Astrocyte (in vitro differentiated cells and primary cell): Measurements from ENCODE around the gene CCDC68.

Experiments used
- EZH2 ChIP-seq: IDR thresholded peaks from 2 replicates; pipeline ENCODE4 v1.6.1; 2012; ENCODE audit warnings: mild to moderate bottlenecking, low read length, inconsistent platforms; ENCODE audit not compliant: insufficient read depth
- TF ChIP-seq, protein P1 (sequence below): IDR thresholded peaks from 2 replicates; pipeline ENCODE4 v1.5.1; 2011; ENCODE audit warnings: low read depth, mild to moderate bottlenecking, inconsistent platforms, low read length, moderate library complexity; ENCODE audit not compliant: insufficient read depth

DNA sequence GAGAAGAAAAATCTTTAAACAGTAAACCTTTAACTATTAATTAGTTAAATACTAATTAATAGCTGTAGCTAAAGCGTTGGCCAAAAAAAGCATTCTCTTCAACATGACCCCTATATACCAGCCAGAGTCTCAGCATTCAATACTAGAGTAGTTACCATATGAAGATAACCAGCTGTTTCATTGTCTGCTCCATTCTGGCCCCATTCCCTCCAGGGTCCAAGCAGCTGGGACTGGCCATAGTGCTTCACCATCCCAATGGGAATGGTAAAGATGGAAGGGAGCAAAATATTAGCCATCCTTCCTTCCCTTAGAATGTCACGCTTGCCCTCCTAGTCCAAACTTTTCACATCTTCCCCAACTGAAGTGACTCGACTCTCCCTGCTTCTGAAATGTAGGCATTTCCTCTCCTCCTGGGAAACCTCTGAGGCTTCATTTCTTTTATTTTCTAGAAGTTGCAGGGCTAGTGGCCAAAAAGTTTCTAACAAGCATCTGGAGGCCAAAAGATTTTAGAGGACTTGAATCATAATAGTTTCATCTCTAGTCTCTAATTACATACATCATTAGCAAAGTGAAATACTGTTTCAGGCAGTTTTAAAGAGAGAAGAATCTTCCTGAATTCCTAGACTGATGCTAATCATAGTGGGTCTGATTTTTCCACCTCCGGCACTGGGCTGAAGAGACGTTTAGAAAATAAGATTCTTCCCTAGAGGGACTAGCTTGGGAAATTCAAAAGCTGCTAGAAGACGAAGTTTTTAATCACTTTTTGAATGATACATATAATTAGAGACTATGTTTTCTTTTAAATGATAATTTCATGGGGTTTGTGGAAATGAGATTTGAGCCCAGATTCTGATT is 52.7 kb downstream of the CCDC68 start:
- TF ChIP-seq, protein P1, sequence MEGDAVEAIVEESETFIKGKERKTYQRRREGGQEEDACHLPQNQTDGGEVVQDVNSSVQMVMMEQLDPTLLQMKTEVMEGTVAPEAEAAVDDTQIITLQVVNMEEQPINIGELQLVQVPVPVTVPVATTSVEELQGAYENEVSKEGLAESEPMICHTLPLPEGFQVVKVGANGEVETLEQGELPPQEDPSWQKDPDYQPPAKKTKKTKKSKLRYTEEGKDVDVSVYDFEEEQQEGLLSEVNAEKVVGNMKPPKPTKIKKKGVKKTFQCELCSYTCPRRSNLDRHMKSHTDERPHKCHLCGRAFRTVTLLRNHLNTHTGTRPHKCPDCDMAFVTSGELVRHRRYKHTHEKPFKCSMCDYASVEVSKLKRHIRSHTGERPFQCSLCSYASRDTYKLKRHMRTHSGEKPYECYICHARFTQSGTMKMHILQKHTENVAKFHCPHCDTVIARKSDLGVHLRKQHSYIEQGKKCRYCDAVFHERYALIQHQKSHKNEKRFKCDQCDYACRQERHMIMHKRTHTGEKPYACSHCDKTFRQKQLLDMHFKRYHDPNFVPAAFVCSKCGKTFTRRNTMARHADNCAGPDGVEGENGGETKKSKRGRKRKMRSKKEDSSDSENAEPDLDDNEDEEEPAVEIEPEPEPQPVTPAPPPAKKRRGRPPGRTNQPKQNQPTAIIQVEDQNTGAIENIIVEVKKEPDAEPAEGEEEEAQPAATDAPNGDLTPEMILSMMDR, result no peak
- no peak for TF ChIP-seq EZH2
